HG02610 (cell line): ENCODE results near the gene NOVA2.
"Not testable (repeated sequence)": the region's sequence is repeated elsewhere in the genome, so short reads cannot be mapped to it uniquely, and the experiment has no call there.

Experiments
- ATAC-seq: cut with Tn5 transposase; IDR thresholded peaks from one replicate; pipeline ENCODE4 v1.9.1; 2021; ENCODE audit warnings: mild to moderate bottlenecking, moderate library complexity; ENCODE audit not compliant: unreplicated experiment

Gene NOVA2

DNA sequence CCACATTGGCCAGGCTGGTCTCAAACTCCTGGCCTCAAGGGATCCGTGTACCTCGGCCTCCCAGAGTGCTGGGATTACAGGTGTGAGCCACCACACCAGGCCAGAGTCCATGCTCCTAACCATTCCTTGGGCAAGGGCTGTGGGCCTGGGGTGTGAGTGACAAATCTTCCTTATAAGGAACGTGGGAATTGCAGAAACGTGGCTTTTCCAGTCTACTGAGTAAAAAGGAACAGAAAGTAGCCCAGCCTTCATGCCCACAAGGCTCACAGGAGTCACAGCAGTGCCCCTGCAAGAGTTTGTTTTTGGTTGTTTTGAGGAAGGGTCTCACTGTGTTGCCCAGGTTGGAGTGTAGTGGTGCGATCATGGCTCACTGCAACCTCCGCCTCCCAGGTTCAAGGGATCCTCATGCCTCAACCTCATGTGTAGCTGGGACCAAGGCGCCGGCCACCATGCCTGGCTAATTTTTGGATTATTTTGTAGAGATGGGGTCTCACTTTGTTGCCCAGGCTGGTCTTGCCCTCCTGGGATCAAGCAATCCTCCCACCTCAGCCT is 76.3 kb downstream of the NOVA2 start:
- no peak for ATAC-seq

DNA sequence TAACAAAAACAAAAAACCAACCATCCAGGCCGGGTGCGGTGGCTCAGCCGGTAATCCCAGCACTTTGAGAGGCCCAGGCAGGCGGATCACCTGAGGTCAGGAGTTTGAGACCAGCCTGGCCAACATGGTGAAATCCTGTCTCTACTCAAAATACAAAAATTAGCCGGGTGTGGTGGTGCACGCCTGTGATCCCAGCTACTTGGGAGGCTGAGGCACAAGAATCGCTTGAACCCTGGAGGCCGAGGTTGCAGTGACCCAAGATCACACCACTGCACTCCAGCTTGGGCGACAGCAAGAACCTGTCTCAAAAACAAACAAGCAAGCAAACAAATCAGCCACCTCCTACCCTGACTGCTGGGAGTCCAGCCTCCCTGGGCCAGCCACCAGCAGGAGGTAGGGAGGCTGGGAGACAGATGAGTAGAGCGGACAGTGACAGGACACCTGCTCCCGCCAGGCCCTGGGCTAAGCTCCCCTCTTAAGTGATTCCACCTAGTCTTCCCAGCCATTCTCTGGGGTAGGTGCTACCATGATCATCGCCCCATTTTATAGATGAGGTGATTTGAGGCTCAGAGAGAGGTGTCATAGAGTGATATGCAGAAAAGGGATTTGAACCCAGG is 77.6 kb downstream of the NOVA2 start:
- not testable (repeated sequence) for ATAC-seq

DNA sequence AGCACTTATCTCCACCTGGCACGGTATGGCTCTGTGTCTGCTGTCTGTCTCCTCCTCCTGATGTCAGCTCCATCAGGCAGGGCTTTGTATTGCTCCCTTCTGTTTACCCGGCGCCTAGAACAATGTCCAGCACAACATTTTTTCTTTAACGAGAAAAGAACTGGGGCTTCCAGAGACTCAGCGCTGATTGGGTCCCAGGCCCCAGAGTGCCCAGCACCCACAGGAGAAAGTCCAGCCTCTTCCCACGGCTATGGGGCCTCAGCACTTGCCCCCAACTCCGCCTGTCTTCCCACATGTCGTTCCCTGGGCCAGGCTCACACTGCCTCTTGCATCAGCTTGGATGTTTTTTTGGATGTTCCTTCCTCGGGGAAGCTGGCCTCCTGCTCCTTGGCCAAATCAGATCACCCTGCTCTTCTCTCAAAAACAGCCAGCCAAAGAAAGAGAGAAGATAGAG is 78.1 kb downstream of the NOVA2 start:
- no peak for ATAC-seq

DNA sequence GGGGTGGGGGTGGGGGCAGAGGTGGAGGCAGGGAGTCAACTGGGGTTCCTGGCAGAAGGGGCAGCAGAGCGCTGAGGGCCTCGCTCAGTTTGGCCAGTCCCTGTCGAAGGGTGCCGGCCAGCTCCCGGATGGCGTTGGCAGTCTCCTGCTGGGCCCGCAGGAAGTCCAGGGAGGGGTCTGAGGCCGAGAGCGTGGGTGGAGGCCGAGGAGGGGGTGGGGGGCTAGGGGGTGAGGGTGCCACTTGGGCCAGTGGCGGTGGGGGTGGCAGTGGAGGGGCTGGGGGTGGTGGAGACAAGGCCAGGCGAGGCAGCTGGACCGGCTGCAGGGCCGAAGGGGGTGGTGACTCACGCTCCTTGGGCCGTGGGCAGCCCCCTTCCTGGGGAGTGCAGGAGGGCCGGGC is 82.8 kb downstream of the NOVA2 start:
- ATAC-seq: no peak

DNA sequence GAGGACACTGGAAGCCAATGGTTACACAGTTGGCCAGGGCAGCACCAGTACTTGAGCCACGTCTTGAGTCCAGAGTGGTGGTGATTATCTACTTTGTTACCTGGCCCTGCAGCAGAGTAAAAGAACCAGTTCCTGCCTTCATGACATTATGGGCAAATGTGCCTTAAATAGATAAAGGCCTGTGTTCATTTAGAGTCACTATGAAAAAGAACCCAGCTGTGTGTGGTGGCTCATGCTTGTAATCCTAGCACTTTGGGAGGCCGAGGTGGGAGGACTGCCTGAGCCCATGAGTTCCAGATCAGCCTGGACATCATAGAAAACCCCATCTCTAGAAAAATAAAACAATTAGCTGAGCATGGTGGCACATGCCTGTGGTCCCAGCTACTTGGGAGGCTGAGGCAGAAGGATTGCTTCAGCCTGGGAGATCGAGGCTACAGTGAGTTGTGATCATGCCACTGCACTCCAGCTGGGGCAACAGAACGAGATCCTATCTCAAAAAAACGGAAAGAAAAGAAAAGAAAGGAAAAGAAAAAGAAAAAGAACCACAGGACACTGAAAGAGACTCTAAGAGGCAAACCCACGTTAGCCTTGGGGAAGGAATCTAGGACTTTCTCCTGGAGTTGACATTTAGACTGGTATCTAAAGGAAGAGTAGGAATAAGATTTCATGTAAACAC is 84.3 kb downstream of the NOVA2 start:
- ATAC-seq: no peak

DNA sequence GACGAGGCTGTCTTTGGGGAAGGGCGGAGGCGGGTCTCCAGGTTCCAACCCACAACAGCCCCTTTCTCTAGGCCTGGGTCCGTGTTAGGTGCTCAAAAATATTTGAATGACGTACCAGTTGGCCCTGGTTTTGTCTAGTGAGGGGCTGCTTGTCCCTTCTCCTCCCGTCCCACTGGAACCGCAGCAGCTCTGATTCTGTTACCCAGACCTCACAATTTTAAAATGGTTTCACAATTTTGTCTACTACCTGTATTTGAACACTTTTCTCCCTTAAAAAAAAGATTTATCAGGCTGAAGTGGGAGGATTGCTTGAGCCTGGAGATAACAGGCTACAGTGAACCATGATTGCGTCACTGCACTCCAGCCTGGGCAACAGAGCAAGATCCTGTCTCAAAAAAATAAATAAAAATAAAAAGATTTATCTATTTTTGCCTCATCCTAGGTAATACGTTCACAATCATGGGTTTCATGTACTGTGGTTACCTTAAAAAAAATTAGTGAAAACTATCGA is 86.4 kb downstream of the NOVA2 start:
- ATAC-seq: no peak

DNA sequence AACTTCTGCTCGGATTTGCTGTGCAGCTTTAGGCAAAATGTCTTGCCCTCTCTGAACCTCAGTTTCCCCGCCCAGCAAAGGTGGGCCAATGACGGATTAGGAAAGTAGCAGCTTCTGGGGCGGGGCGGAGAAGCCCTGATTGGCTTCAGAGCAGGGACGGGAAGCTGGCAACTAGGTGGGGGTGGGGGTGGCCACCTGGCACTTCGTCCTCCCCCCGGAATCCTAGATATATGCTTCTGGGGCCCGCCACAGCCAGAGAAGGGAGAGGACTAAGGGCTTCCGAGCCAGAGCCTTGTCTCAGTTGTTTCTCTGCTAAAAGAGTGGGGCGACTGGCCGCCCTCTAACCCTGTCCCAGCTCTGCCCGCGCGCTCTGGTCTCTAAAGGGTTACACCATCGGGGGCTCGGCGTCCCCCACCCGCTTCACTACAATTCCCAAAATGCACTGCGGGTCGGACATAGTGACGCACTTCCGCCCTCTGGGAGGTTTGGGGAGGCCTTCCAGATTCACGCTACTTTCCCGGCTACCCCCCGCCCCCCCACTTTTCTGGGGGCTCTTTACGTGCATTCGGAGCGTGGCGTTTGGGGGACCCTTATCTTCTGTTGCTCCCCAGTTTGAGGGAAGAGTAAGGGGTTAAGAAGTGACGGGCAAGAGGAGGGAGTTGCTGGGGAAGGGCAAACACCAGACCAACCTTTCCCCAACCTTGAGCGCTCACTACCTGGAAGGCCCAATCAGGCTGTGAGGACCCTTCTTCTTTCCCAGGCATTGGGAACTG is 87.1 kb downstream of the NOVA2 start:
- peak; percentile 46 for ATAC-seq

DNA sequence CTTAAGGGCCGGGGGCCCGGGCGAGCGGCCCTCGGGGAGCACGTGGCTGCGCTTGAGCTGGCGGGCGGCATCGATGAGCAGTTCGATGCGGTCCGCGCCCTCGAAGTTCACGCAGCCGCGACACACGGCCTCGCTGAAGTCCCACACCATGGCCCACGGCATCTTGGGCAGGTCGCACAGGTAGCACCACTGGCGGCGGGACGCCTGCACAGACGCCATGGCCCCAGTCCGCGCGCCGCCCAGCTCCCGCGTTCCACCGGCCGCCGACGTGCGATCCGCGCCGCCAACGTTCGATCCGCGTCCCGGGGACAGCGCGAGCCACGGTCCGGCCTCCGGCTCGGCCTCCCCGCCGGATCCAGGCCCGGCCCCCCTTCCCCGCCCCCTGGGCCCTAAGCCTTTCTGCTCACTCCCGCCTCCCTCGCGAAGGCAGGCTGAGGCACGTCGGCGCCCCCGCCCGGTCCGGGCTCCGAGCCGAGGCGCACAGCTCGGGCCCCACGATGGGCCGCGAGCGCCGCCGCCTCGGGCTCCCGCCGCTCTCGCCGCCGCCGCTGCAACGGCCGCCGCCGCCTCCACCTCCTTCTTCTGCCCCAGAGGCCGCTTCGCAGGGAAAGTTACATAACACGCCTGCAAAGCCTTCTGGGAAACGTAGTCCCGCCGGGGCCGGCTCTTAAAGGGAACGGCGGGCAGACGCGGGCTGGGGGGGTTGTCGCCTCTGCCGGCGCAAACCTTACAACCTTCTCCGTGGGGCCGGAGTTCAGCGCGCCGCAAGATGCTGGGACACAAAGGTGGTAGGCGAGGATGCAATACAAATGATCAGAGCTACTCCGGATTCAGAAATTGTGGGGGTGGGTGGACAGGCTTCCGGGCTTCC is 87.9 kb downstream of the NOVA2 start, which contains the start of gene IRF2BP1:
TSS of gene IRF2BP1 (minus strand) at position 586 of the 871 bp plus-strand sequence. CDS start at position 219, 367 bp downstream.
- ATAC-seq: peak; percentile 46

DNA sequence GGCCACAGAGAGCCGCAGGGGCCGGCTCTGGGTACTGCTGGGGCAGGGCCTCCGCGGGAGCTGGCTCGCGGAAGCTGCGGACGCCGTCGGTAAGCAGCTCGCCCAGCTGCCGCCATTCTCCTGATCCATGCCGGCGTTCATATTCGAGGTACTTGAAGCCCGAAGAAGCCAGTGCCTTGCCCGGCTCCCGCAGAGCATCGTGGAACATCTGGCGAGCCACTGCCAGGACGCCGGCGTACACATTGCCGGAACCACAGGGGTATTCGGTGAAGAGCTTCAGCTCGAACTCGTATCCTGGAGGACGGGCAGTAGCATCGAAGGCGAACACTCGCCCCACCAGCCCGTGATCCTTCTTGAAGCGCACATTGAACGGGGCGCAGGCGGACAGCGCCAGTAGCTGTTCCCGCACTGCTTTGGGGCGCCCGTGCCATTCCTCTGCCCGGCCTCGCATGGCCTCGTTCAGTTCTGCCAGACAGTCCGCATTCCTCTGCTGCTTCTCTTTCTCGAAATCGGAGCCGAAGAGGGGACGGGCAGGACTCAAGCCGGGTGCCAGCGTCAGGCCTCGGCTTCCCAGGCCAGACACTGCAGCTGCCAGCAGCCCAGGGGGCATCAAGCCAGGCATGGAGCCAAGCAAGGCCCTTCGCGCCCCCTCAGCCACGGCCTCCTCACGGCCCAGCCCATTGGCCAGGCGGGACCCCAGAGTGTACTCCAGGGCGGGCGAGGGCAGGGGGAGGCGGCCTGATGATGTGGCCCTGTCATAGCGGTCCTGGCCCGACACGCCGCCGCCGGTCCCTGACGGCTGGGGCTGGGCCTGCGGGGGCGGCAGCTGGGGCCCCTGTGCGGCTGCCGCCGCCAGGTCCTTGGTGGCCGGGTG is 88.7 kb downstream of the NOVA2 start:
- no peak for ATAC-seq

DNA sequence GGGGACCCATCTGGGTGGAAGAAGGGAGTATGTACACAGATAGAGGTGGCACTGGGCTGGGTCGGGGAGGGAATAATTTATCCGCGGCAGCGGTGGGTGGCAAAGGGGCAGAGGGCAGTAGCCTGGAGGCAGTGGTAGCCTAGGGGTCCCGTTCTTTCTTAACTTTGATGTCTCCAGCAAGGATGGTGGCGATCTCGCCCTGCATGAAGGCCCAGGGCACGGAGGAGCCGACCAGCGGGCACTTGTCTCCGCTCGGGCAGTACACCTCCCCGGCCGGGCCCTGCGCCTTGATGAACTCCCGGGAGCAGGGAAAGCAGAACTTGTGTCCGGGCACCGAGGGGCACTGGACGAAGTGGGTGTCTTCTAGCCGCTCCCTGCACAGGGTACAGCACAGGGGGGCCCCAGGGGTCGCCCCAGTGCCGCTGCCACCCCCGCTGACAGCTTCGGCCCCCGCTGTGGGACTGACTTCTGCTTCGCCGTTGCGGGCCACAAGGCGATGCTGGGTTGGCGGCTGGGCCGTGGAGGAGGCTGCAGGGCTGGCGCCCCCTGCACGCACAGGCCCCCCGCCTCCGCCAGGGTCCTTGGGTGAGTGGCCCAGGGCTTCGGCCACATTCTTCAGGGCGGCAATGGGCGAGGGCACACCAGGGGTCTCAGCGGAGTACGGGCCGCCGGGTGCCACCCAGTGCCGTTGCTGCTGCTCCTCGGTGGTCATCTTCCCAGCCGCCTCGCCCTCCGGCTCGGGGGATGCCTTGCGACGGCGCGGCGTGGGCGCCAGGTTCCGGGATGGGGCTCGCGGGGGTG is 89.6 kb downstream of the NOVA2 start:
- ATAC-seq: no peak
